GM19397 (cell line): ENCODE measurements around the gene SPATA32.
"Not testable (repeated sequence)": the region's sequence is repeated elsewhere in the genome, so short reads cannot be mapped to it uniquely, and the experiment has no call there.

ENCODE experiments used
- ATAC-seq: cut with Tn5 transposase; IDR thresholded peaks from one replicate; pipeline ENCODE4 v1.9.1; 2021; ENCODE audit warnings: mild to moderate bottlenecking, moderate library complexity; ENCODE audit not compliant: unreplicated experiment

Gene SPATA32

GRCh38 chr17:45261577-45262515, at the start of gene SPATA32:
Gene SPATA32 (minus strand): TSS chr17:45262094. CDS start chr17:45262016, 78 bp downstream.
- peak; percentile 43 for ATAC-seq

- ATAC-seq = no peak
Measured at GRCh38 chr17:45311401-45311759, 49.5 kb upstream of the SPATA32 start.

- ATAC-seq = no peak
Measured at GRCh38 chr17:45310380-45311324, 48.8 kb upstream of the SPATA32 start.

- ATAC-seq = no peak
Measured at GRCh38 chr17:45309400-45309799, 47.5 kb upstream of the SPATA32 start.

- ATAC-seq = no peak
Measured at GRCh38 chr17:45308840-45309239, 46.9 kb upstream of the SPATA32 start.

GRCh38 chr17:45308016-45308365, 46.1 kb upstream of the SPATA32 start:
- ATAC-seq = no peak

GRCh38 chr17:45307290-45308015, 45.6 kb upstream of the SPATA32 start:
- ATAC-seq = no peak

GRCh38 chr17:45306623-45307022, 44.7 kb upstream of the SPATA32 start:
- ATAC-seq = no peak

GRCh38 chr17:45306094-45306493, 44.2 kb upstream of the SPATA32 start:
- ATAC-seq = no peak

GRCh38 chr17:45305530-45306087, 43.7 kb upstream of the SPATA32 start:
- no peak for ATAC-seq

GRCh38 chr17:45302649-45303173, 40.8 kb upstream of the SPATA32 start:
- ATAC-seq = no peak

GRCh38 chr17:45302220-45302619, 40.3 kb upstream of the SPATA32 start:
- ATAC-seq = not testable (repeated sequence)

GRCh38 chr17:45301674-45302073, 39.8 kb upstream of the SPATA32 start:
- ATAC-seq = no peak

GRCh38 chr17:45300060-45300751, 38.3 kb upstream of the SPATA32 start:
- ATAC-seq = no peak

- no peak for ATAC-seq
Measured at GRCh38 chr17:45299361-45299760, 37.5 kb upstream of the SPATA32 start.

- no peak for ATAC-seq
Measured at GRCh38 chr17:45298546-45299285, 36.8 kb upstream of the SPATA32 start.

- no peak for ATAC-seq
Measured at GRCh38 chr17:45296833-45297124, 34.9 kb upstream of the SPATA32 start.

- ATAC-seq = no peak
Measured at GRCh38 chr17:45296003-45296832, 34.3 kb upstream of the SPATA32 start.
